ENCODE measurements around the gene SYF2.
"Not testable (repeated sequence)": the region's sequence is repeated elsewhere in the genome, so short reads cannot be mapped to it uniquely, and the experiment has no call there.

Gene SYF2

GRCh38 chr1:25204797-25205480 lies 27.4 kb downstream of the SYF2 start:
- peak in 1 of 2 donors; percentile 55 for DNase-seq

GRCh38 chr1:25201006-25201405 lies 31.3 kb downstream of the SYF2 start:
- no peak for DNase-seq

DNA sequence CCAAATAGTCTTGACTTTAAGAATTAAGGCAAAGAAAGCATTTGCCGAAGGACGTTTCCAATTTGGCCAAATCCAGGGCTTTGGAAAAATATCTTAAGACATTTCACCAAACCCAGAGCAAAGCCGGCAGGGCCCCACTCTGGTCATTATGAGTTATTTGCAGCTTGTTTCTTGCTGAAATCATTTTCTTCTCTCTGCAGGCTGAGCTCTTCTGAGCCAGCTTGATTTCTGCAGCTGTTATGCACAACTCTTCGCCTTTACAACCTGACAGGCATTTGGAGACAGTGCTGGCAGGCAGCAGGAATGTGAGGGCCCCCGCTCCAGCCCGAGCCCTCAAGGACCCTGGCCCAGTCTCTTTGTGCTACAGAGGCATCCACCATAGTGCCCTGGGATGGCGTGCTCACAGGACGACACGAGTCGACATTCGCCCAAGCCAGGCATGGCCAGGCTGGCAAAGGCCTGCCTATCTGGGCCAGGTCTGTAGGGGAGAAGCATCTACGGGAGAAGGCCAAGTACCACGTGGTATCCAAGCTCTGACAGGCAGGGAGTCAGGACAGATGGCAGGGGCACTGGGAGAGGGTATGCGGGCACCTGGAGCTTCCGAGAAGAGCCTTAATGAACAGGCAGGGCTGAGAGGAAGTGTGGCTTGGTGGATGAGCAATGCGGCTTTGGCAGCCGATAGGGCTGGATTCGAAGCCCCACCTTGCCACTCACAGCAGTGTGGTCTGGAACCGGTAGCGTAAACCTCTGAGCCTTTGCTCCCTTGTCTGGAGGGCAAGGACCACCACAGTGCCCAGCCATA lies 32.3 kb downstream of the SYF2 start:
- DNase-seq: no peak

- DNase-seq: no peak
These were observed 33.5 kb downstream of the SYF2 start for GRCh38 chr1:25198663-25199252.

- DNase-seq: no peak
These were observed 34.2 kb downstream of the SYF2 start for GRCh38 chr1:25197982-25198662.

DNA sequence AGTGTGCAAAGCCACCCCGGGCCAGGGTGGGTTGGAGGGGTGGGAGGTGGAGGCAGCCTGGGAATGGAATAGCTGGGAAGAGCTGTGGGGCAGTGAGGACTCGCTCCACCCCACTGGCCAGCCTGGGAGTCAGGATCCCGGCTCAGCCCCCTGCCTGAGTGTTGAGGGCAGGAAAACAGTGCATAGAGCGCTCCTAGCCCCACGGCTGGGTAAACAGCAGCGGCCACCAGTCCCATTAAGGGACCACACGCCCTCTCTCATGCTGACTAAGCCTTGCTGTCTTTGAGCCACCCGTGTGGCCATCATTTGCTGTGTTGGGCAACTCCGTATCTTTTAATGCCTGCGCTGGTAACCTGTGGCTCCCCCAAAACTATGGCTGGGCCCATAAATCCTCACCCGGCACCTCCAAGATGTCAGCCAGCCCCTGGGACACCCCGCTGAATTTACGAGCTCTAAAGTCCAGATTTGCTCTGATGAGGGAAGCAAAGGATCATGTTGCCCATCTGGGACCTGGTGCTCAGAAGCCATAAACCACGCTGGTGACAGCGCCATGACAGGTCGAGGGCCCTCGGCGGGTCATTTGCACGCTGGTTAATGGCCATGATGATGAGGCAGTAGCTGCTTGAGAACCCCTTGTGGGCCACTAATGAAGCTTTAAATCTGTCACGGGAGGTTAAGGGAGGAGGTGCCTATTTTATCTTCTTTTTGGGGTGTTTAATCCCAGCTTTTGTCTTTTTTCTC lies 34.9 kb downstream of the SYF2 start:
- DNase-seq: no peak

DNA sequence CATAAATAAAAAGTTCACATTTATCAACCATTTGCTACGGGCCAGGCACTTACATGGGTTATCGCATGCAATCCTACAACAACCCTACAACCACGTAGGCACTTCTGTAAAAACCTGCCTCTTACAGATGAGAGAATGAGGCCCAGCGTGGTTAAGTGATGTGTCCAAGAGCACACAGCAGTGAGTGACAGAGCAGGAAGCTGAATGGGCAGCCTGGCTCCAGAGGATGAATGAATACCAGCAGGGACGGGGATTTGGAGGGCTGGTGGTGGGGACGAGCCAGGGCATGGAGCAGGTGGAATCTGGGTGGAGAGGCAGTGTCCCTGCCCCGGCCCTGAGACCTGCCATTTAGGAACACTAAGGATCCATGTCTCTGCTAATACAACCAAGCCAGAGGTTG lies 35.5 kb downstream of the SYF2 start:
- no peak for DNase-seq

DNA sequence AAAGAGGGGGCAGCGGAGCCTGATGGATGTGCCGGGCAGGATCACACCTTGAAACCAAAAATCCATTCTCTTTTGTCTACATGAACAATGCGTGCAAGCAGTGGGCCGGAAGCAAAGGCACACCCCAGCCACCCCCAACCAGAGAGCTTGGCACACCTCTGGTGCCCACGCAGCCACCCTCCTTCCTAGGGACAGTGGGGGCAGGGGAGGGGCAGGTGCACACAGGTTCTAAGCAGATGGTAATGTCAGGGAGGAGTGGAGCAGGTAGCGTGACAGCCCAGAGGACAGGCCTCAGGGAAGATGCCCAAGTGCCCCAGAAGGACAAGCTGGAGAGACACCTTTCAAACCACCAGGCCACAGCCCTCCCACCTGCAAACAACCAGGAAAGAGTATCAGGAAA lies 36.5 kb downstream of the SYF2 start:
- no peak for DNase-seq

DNA sequence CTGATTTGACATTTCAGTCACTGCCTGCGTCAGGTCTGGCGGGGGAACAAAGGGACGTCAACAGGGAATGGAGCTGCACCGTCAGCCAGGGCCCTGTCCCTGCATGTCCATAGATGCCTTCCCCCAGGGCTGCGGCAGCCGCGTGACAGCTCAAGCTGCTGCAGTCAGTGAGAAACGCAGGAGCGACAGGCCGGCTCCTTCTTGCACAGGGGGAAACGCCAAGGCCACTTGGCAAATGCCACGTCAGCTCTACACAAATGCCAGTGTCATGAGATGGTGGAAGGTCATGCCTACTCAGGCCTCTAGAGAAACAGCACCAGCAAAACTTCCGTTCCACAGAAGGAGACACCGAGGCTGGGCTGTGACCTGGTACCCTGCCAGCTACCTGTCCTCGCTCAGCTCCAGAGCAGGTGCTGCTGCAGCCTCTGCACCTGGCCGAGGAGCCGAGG lies 37.7 kb downstream of the SYF2 start:
- no peak for DNase-seq

GRCh38 chr1:25194054-25194453 lies 38.2 kb downstream of the SYF2 start:
- DNase-seq: no peak

- DNase-seq: no peak
These were observed 39.1 kb downstream of the SYF2 start for GRCh38 chr1:25193229-25193628.

DNA sequence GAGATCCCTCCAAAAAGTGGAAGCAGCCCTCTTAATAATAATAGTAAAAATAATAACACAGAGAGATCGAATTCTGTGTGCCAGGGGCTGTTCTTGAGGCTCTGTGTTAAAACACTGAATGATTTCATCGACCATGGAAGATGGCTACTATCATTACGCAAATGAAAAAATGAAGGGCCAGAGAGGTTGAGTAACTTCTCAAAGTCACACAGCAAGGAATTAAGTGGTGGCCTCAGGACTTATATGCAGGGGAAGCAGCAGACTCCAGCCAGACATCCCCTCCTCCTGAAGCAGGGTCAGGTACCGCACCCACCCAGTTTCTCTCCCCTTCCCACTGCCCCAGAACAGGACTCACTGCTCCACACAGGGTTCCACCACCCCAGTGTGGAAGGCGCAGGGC lies 40.1 kb downstream of the SYF2 start:
- no peak for DNase-seq

DNA sequence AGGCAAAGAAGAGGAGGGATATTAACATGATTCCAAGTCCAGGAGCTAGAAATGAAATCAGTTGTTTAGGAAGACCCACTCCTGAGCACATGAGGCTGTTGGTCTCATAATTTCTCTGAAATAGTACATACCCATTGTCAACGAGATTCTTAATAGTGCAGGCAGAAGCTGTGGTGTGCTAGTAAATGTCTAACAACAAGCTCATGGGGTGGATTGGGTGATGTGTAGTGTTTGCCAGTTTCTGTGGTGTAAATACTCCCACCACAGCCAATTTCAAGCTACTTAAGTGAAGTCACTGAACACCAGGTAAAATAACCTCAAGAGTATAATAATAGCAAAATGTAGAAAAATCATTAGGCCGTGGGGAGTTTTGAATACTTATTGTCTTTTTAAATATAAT lies 42.0 kb downstream of the SYF2 start:
- no peak for DNase-seq

DNA sequence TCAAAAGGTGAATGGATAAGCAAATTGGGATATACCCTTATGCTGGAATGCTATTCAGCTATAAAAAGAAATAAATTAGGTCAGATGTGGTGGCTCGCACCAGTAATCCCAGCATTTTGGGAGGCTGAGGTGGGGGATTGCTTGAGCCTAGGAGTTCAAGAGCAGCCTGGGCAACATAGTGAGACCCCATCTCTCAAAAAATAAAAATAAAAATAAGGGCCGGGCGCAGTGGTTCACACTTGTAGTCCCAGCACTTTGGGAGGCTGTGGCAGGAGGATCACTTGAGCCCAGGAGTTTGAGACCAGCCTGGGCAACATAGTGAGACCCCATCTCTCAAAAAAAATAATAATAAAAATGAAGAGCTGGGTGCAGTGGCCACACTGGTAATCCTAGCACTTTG lies 44.4 kb downstream of the SYF2 start:
- DNase-seq: not testable (repeated sequence)

- no peak for DNase-seq
These were observed 45.2 kb downstream of the SYF2 start for GRCh38 chr1:25187077-25187476.

GRCh38 chr1:25186161-25187007 lies 45.9 kb downstream of the SYF2 start:
- no peak for DNase-seq

GRCh38 chr1:25185409-25186160 lies 46.7 kb downstream of the SYF2 start:
- DNase-seq: no peak

DNA sequence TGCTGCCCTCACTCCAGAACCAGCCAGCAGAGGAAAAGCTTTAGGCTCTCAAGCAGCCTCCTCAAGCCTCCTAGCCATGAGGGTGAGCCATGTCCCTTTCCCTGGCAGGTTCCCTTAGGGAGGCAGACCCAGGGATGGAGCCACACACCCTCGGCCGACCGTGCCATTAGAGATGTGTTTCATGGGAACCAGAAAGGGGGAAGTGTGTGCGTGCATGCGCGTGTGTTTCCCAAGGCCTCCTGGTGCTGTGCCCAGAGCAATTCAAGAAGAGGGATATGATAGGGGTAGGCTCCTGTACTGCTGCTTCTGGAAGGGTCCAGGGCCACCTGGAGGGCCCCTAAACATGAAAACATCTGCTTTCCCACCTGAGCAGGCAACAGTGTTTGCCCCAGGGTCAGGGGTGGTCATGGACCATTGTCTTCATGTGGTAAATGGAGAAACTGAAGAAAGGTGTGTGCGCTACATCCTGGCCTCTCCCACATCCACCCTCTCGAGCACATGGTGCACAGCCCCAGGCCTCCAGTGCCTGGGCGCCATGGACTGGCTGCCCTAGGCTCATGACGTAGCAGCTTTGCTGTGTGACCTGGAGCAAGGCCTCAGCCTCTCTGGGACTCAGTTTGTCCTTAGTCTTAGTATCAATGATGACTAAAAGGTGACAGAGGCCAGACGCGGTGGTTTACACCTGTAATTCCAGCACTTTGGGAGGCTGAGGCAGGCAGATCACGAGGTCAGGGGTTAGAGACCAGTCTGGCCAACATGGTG lies 48.1 kb downstream of the SYF2 start:
- no peak for DNase-seq

DNA sequence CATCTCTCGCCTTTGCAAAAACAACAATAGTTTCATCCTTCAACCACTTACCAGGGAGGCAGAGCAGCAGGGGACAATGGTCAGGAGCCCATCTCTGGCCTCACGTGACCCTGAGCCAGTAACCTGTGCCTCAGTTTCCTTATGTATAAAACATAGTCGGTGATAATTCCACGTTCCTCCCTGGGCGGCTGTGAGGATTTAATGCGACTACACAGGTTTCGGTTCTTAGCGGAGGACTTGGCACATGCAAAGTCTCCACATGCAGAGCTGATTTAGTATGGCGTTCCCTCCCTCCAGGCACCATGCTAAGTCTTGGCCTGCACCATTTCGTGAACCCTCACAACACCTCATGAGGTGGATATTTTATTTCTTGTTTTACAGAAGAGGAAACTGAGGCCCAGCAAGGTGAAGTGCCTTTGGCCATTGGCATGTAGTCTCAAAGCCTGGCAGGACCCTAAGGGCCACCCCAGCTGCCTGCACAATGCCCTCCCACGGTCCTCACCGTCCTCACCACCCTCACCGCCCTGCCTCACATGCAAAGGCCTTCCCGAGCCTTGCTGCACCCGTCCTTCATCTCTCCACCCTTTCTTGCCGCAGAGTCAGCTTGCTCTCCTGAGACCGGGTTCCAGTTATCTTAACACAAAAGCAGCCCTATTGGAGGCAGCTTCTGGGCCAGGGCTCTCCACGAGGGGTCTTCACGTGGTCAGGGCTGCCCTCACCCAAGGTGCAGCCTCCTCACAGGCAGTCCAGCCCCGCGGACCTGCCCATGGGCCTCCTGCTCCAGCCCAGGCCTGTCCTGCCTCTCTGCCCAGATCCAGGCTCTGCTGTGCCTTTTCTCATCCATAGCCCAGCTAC lies 48.9 kb downstream of the SYF2 start:
- DNase-seq: no peak

All from CD4-positive, alpha-beta T cell treated with Interferon alpha-2 for 1 hour (primary cell).